HPDE6-E6E7 (cell line): ENCODE results near the gene SLC6A16.
"Not testable (repeated sequence)": the region's sequence is repeated elsewhere in the genome, so short reads cannot be mapped to it uniquely, and the experiment has no call there.

Experiments
- DNase-seq: peaks from one replicate; pipeline ENCODE4 v3.0.0; 2011; ENCODE audit warnings: missing footprints; ENCODE audit errors: extremely low spot score

Gene SLC6A16

DNA sequence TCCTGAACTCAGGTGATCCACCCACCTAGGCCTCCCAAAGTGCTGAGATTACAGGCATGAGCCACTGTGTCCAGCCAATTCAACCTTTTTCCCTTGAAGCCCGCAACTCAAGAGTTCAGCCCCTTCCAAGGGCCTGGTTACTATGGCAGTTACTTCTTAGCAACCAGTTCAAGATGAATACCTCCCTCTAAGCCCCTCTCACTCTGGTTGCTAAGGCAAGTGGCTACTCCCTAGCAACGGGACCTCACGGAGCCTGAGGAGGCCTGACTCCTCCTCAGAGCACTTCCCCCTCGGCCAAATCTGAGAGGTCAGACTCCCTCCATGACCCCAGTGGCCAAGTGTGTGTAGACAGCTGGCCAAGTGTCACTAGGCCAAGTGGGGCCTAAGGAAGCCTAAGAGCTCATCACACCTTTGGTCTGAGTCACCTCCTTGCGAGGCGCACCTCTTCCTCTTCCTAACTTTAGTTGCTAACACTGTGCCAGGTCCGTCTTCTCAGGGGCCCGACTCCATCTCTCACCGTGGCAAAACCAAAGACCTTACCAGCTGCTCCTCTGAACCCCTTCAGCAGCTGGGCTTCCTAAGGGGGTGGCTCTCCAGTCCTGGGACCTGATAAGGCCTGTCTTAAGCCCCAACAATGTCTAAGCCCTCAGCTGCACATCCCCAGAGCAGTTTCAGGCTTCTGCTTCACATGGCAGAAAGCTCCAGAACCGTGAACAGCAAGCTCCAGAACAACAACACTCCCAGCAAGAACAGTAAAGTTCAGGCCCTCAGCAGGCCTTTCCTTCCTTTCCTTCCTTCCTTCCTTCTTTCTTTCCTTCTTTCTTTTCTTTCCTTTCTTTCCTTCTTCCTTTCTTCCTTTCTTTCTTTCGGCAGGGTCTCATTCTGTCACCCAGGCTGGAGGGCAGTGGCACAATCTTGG lies 19.8 kb upstream of the SLC6A16 start:
- no peak for DNase-seq

DNA sequence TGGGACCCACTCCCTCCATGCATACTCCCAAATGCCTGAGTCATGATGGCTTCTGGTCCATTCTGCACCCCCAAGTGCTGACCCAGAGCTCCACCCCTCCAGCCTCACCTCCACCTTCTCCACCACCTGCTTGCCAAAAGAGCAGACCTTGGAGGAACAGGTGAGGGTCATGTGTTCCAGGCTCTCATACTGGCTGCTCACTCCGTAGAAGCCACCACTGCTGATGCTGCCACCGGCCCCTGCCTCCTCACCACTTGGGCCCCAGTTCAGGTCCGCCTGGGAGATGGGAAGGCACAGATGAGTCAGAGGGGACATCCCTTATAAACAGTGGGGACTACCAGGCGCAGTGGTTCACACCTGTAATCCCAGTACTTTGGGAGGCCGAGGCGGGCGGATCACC lies 18.1 kb upstream of the SLC6A16 start:
- DNase-seq: no peak

DNA sequence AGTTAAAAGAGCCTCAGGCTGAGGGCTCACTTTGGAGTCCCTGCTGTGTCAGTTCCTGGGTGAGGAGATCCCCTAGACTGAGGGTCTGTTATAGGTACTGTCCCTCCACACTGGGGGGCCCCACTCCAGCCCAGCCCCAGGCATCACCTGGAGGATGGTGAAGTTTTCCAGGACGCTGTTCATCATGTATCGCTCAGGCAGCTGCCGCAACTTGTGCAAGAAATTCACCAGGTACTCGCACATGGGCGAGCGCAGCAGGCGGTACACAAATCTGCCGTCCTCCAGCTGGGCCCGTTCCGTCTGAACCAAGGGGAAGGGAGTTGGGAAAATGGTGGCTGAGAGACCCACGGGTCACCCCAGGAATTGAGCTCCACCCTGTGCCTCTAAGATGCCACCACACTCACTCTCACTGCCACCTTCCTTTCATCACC lies 17.3 kb upstream of the SLC6A16 start:
- no peak for DNase-seq

DNA sequence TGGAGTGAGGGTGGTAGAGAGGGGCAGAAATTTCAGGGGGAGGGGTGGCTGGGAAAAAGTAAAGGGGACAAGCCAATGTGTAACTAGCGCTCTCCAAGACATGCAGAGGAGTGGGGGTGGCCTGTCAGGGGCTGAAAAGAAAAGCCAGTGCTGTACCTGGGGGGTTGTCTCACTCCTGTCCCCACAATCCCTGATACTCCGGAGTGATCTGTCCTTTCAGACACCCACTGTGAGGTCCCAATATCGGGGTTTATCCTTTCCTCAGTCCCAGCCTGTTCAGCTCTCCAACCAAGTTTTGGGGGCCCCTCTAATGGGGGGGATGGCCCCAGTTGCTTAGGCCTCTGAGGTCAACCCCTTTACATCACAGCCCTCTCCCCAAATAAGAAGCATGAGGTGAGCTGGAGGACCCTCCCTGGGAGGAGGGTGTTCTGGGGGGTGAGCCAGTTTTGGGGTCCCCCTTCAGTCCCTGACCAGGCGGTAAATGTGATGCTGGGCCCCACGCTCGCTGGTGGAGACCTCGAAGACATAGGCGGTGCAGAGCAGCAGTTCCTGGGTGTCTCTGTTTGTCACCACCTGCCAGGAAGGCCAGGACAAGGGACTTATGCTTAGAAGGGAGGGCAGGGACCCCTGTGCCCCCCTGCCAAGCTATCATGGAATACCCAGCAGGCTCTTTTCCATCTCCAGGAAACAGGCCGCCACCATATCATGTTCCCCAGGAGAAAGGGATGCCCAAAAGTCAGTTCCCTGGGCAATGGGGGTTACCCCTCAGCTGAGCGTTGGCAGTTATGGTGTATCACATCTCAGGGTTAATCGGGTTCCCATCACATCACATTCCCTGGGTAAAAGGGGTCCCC lies 16.1 kb upstream of the SLC6A16 start:
- DNase-seq: no peak

DNA sequence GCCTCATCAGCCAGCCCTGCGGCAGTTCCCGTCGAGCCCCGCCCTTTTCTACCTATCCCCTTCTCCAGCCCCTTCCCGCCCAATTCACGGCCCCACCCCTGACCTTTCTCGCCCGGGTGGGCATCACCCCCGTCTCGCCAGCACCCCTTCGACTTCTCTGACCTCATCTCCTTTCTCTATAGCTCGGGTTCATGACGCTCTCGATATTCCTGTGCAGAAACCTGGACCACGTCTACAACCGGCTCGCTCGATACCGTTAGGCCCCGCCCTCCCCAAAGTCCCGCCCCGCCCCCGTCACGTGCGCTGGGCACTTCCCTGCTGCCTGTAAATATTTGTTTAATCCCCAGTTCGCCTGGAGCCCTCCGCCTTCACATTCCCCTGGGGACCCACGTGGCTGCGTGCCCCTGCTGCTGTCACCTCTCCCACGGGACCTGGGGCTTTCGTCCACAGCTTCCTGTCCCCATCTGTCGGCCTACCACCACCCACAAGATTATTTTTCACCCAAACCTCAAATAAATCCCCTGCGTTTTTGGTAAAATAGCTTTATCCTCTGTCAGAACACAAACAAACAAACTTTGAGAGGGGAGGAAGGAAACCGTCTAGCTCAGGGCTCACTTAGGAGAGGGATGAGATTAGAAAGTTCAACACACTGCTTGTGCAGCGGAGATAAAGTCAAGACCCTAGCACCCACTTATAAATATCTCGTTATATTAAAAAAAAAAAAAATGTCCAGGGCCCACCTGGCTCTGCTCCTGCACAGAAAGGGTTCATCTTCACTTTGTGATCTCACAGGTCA lies 15.3 kb upstream of the SLC6A16 start:
- DNase-seq: peak; percentile 74

DNA sequence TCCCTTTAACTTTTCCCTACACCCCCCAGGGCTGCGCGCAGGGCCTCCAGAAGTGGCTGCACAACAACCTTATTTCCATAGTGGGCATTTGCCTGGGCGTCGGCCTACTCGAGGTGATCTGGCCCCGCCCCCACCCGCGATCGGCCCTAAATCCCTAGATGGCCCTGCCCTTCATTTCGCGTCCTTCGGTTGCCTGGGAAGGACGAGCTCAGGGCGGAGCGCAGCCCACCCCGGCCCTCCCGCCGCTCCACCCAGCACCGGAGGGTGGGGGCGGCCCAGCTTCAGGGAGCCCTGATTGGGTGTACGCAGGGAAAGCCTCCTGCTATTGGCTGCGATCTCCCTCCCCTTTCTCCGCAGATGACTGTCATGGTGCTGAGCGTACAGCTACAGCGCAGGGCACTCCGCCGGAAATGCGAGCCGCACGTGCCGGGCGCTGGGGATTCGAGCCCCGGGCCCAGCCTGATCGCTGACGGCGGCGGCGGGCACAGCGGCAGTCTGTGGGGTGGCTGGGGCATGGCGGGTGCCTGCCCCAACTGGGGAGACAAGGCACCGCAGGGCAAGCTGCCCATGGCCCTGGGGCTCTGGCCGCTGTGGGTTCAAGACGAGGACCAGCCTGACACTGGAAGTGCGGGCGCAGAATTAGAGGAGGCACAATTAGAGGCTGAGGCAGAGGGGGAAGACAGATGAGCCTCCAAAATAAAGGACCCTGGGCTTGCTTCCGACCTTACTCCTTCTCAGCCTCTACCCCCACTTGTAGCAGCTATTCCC lies 14.5 kb upstream of the SLC6A16 start:
- peak; percentile 100 for DNase-seq

DNA sequence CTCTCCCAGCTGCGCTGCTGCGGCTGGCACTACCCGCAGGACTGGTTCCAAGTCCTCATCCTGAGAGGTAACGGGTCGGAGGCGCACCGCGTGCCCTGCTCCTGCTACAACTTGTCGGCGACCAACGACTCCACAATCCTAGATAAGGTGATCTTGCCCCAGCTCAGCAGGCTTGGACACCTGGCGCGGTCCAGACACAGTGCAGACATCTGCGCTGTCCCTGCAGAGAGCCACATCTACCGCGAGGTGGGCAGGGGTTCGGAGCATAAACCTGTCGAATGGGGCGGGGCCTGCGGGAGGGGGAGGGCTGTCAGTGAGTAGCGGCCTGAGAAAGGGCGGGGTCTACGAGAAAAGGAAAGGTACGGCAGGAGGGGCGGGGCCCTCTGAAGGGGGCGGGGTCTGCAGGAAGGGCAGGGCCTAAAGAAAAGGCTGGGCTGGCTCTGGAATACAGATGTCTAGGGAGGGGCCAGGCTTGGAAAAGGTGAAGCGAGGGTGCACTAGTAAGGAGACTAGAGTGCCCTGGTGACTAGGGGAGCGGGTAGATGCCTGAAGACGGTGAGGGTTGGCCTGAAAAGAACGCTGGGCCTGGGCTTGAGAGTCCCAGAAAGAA lies 13.8 kb upstream of the SLC6A16 start:
- peak; percentile 88 for DNase-seq

DNA sequence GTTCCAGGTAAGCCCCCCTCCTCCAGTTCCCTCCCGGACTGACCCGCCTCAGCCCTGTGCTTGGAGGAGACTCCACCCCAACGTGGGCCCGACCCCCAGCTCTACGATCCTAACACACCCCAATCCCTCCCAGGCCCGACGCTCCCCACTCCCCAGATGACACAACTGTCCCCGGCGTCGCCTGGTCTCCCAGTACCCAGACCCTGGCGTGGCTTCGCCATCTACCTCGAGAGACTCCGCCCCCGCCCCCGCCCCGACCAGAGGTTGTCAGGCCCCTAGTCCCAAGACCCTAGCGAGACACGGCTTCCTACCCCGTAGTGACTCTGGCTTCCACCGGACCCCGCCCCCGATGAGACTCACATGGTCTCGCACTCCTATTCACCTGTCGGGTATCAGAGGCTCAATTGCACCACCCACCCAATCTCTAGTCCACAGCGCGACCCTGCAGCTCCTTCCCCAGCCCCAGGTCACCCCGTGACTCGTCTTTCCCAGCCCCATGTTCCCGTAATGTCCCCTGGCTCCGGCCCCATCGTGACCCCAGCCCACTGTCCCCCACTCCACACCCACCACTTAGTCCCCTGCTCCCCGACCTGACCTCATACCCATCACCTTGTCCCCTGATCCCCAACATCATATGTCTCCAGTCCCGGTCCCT lies 13.2 kb upstream of the SLC6A16 start:
- no peak for DNase-seq

DNA sequence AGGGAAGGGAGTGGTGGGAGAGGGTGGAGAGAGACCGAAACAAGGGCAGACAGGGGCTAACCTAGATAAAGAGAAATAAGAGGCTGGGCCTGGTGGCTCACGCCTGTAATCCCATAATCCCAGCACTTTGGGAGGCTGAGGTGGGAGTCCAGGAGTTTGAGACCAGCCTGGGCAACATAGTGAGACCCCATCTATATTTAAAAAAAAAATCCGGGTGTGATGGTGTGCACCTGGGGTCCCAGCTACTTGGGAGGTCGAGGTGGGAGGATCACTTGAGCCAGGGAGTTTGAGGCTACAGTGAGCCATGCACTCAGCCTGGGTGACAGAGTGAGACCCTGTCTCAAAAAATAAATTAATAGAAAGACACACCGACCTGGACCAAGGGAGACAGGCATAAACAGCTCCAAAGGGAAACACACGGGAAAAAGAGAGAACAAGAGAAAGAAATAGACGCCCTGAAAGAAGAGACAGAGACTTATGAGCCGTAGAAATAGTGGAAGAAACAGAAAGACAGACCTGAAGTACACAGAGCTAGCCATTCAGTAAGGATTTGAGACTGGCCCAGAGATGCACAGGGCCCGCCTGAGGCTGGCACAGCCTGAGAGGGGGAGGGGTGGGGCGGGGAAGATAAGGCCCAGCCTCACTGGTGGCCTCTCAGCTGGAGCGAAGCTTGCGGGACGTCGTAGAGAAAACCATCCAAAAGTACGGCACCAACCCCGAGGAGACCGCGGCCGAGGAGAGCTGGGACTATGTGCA lies 12.5 kb upstream of the SLC6A16 start:
- DNase-seq: no peak

DNA sequence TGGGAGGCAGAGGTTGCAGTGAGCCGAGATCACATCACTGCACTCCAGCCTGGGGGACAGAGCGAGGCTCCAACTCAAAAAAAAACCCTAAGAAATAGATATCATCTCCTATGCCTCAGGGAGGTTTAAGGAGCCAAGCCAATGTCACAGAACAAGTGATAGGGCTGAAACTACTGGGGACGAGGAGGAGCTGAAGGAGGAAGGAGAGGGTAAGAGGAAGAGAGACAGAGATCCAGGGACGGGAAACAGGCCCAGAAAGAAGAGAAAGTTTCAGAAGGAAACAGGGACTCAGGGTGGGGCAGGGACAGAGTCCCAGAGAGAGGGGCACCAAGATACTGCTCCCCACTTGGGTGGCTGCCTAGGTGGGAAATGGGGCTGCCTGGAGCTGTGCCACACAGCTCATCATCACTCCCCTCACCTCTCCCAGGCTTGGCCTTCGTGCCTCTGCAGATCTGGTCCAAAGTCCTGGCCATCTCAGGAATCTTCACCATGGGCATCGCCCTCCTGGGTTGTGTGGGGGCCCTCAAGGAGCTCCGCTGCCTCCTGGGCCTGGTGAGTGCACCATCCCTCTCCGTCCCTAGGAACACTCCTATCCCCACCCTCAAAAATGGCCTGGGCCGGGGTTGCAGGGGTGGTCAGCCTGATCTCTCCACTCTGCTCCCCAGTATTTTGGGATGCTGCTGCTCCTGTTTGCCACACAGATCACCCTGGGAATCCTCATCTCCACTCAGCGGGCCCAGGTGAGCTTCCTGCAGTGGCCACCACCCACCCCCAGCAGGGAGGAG lies 11.7 kb upstream of the SLC6A16 start:
- DNase-seq: no peak

DNA sequence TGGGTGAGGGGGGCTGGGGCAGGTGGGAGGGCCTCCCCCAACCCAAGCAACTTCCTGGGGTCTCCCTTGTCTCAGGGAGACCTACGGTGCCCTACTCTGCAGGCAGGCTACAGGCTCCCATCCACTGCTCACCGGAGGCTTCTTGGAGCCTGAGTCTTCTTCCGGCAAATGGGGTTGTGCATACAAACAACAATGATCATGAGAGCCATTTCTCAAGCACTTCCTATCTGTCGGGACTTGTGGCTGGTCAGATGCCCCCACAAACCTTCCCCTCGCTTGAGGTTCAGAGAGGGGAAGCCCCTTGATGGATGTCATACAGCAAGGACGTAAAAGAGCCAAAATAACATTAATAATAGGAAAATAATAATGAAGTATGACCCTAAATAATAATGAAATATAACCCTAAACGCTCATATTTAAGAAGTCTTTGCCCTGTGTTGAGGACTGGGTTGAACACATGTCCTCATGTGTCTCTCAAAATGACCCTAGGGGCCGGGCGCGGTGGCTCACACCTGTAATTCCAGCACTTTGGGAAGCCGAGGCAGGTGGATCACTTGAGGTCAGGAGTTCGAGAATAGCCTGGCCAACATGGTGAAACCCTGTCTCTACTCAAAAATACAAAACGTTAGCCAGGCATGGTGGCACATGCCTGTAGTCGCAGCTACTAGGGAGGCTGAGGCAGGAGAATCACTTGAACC lies 10.9 kb upstream of the SLC6A16 start:
- no peak for DNase-seq

DNA sequence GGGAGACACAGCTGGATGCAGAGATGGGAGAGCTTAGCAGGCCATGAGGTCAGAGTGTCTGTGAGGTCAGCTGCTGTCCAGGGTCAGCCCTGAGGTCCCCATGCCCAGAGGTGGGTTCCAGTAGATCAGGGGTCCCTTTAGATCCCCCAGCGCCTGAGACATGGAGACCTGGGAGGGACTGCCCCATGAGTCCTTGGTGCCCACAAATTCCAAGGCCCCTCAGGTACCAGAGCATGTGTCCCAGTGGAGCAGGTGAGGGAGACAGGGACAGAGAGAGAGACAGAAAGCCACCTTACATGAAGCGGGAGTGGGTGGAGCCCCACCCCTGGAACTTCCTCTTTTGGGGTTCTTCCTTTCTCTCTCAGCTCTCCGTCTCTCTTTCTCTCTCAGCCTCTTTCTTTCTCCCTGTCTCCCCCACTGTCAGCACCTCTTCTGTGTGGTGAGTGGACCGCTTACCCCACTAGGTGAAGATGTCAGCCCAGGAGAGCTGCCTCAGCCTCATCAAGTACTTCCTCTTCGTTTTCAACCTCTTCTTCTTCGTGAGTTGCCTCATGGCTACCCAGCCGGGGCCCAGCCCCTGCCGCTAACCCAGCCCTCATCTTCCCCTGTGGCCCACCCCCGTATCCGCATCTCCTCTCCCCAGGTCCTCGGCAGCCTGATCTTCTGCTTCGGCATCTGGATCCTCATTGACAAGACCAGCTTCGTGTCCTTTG lies 10.2 kb upstream of the SLC6A16 start, which contains the start of gene CD37:
CD37 (plus strand) TSS at position 336 of the 713 bp plus-strand sequence; CDS start at position 471, 135 bp downstream.
- no peak for DNase-seq

DNA sequence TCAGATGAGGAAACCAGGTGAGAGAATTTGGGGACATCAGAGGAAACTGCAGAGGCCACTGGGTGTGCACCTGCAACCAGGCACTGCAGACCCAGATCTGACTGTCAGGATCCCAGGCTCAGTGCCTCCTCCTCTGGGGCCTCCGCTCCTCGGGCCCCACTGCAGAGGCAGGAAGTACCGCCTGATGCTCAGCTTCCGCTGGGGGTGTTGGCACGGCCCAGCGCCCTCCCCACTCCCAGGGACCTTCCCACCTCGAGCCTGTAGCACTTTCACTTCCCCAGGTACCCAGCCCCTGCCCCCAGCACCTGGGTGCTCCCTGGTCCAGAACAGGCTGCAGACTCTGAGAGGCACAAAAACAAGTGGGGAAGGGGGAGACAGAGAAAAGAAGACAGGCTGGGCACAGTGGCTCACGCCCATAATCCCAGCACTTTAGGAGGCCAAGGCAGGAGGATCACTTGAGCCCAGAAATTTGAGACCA lies 8.9 kb upstream of the SLC6A16 start:
- no peak for DNase-seq

DNA sequence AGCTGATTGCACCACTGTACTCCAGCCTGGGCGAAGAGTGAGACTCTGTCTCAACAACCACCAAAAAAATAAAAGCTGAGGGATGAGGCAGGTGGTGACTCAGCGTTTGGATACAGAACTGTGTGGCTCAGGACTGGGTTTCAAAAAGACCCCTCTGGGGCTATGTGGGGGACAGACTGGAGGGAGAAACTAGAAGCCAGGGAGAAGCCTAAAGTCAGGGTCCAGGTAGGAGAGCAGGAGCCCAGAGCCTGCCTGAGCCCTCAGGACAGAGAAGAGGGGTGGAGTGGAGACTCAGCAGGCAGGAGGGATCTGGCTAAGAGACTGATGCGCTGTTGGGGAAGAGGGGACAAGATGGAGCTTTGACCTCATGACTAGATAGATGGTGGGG lies 8.4 kb upstream of the SLC6A16 start:
- no peak for DNase-seq

DNA sequence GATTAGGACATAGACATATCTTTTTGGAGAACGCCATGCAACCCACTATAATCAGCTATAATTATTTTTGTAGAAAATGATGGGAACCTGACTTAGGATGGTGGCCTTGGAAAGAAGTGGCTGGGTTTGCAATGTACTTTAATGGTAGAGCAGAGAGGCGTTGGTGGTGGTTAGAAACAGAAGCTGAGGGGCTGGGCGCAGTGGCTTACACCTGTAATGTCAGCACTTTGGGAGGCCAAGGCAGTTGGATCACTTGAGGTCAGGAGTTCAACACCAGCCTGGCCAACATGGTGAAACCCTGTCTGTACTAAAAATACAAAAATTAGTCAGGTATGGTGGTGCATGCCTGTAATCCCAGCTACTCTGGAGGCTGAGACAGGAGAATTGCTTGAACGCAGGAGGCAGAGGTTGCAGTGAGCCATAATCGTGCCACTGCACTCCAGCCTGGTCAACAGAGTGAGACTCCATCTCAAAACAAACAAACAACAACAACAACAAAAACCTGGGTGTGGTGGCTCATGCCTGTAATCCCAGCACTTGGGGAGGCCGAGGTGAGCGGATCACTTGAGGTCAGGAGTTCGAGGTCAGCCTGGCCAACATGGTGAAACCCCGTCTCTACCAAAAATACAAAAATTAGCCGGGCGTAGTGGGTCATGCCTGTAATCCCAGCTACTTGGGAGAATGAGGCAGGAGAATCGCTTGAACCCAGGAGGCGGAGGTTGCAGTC lies 7.9 kb upstream of the SLC6A16 start:
- not testable (repeated sequence) for DNase-seq

DNA sequence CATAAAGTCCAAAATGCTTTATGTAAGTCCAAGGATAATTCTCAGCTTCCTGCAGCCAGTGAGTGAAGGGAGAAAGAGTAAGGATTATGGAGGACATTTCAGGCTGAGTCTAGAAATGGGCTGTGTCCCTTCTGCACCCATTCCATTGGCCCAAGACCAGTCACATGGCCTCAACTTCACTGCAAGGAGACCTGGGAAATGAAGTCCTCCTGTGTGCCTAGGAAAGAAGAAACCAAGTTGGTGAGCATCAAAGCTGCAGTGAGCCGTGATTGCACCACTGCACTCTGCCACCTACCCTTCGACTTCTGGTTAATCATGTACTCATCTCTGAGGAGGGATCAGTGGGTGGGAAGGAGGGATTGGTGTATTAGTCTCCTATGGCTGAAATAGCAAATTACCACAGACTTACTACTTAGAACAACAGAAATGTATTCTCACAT lies 6.6 kb upstream of the SLC6A16 start:
- DNase-seq: peak; percentile 43
